Activated naive CD8-positive, alpha-beta T cell (primary cell): ENCODE measurements around the gene ENPP6.
"Not testable (repeated sequence)": the region's sequence is repeated elsewhere in the genome, so short reads cannot be mapped to it uniquely, and the experiment has no call there.

Experiments
- H3K27ac Mint-ChIP-seq: one replicate; pipeline ENCODE4 v1.8.0; 2021; ENCODE audit warnings: mixed read lengths
- H3K27me3 Mint-ChIP-seq: one replicate; pipeline ENCODE4 v1.8.0; 2021; ENCODE audit warnings: mixed read lengths
- H3K36me3 Mint-ChIP-seq: one replicate; pipeline ENCODE4 v1.8.0; 2021; ENCODE audit warnings: mixed read lengths
- H3K4me1 Mint-ChIP-seq: one replicate; pipeline ENCODE4 v1.8.0; 2021; ENCODE audit warnings: low read depth, mixed read lengths
- H3K4me3 Mint-ChIP-seq: one replicate; pipeline ENCODE4 v1.8.0; 2021; ENCODE audit warnings: mild to moderate bottlenecking, mixed read lengths
- H3K9me3 Mint-ChIP-seq: one replicate; pipeline ENCODE4 v1.8.0; 2021; ENCODE audit warnings: low read depth, mixed read lengths

Gene ENPP6

DNA sequence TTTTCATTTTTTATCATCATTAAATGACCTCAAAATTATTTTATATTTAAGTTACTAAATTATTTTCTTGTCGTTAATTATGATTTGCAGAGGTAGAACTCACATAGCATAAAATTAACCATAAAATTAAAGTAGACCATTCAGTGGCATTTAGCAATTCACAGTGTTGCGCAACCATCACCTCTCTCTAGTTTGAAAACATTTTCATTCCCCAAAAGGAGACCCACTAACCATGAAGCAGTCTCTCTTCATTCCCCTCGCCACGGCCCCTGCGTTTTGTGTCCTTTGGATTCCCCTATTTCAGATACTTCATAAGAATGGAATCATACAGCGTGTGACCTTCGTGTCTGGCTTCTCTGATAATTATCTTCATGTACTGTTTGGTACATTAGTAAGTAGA is 154.9 kb downstream of the ENPP6 start:
- no peaks in the 10 kb centered on the region for H3K9me3 Mint-ChIP-seq
- no peak overlapping the region for H3K4me3 Mint-ChIP-seq
- peaks cover 6% of the 10 kb centered on the region for H3K27me3 Mint-ChIP-seq
- no peaks in the 10 kb centered on the region for H3K36me3 Mint-ChIP-seq
- H3K27ac Mint-ChIP-seq, result no peak overlapping the region
- no peaks in the 10 kb centered on the region for H3K4me1 Mint-ChIP-seq

DNA sequence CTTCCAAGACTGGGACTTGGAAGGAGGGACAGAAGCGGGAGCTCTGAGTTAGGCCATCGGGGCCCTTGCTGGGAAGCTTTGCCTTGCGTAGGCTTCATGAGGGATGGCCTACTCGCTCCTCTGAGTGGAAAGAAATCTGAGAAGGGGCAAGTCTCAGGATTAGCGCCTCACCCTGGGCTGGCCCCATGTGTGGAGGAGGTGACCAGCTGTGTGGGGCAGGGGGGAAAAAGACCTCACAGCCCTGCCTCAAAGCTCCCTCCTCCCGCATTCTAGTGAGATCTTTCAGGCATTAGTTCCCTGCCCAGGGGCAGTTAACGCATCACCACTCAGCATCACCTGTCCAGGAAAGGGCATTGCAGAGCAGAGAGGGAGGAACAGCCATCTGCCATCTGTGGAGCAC is 156.1 kb downstream of the ENPP6 start:
- Mint-ChIP-seq H3K27ac (no peak overlapping the region), H3K27me3 (peaks cover 6% of the 10 kb centered on the region), H3K36me3 (no peaks in the 10 kb centered on the region), H3K9me3 (no peaks in the 10 kb centered on the region), H3K4me3 (no peak overlapping the region), H3K4me1 (no peaks in the 10 kb centered on the region)

DNA sequence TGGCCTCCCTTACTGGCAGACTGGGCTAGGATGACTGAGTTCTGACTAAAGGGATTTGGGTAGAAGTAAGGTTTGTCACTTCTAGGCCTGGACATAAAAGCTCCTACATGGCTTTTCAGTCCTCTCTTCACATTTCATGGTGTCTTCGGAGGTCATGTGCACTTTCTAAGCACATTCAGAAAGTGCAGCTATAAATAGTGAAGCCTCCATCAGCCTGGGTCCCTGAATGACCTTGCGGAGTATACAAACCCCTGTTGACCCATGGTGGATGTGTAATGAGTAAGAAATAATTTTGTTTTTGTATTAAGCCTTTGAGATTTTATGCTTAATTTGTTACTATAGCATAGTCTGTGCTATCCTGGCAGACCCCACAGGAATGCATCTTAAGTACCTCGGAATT is 158.6 kb downstream of the ENPP6 start:
- H3K36me3 Mint-ChIP-seq, result no peaks in the 10 kb centered on the region
- H3K4me3 Mint-ChIP-seq, result no peak overlapping the region
- peaks cover 3% of the 10 kb centered on the region for H3K27me3 Mint-ChIP-seq
- H3K27ac Mint-ChIP-seq, result no peak overlapping the region
- no peaks in the 10 kb centered on the region for H3K4me1 Mint-ChIP-seq
- H3K9me3 Mint-ChIP-seq, result no peaks in the 10 kb centered on the region

- Mint-ChIP-seq H3K4me1 (no peaks in the 10 kb centered on the region), H3K27ac (no peak overlapping the region), H3K9me3 (no peaks in the 10 kb centered on the region), H3K36me3 (no peaks in the 10 kb centered on the region), H3K27me3 (peaks cover 3% of the 10 kb centered on the region), H3K4me3 (no peak overlapping the region)
Measured at GRCh38 chr4:184058026-184058425, 159.6 kb downstream of the ENPP6 start.

GRCh38 chr4:184056877-184057276 is 160.8 kb downstream of the ENPP6 start:
- Mint-ChIP-seq H3K27me3 (peaks cover 3% of the 10 kb centered on the region), H3K27ac (no peak overlapping the region), H3K4me1 (no peaks in the 10 kb centered on the region), H3K9me3 (no peaks in the 10 kb centered on the region), H3K36me3 (no peaks in the 10 kb centered on the region), H3K4me3 (no peak overlapping the region)

- H3K9me3 Mint-ChIP-seq, result peaks cover 4% of the 10 kb centered on the region
- H3K27ac Mint-ChIP-seq, result no peak overlapping the region
- H3K4me3 Mint-ChIP-seq, result no peak overlapping the region
- H3K4me1 Mint-ChIP-seq, result no peaks in the 10 kb centered on the region
- peaks cover 10% of the 10 kb centered on the region for H3K27me3 Mint-ChIP-seq
- H3K36me3 Mint-ChIP-seq, result no peaks in the 10 kb centered on the region
Measured at GRCh38 chr4:184053434-184053833, 164.2 kb downstream of the ENPP6 start.

DNA sequence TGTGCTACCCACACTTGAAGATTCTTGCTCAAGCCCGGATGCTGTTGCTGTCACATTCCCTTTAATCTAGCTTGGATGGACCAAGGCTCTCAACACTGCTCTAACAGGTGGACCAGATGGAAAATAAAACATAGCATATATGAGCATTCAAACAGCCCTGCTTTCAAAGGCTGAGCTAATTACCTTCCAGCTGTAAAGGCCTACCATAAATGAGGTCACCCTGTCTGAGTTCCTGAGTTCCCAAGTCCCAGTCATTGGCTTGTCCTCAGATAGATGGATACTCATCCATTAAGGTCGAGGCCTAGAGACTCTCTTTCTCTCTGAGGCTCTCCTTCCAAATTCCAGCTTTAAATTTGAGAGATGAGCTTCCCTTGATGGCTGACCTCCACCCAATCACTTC is 165.1 kb downstream of the ENPP6 start:
- Mint-ChIP-seq H3K36me3 (no peaks in the 10 kb centered on the region), H3K9me3 (peaks cover 4% of the 10 kb centered on the region), H3K27me3 (peaks cover 10% of the 10 kb centered on the region), H3K4me3 (no peak overlapping the region), H3K4me1 (no peaks in the 10 kb centered on the region), H3K27ac (no peak overlapping the region)

GRCh38 chr4:184051262-184051661 is 166.4 kb downstream of the ENPP6 start:
- not testable (repeated sequence) for H3K36me3 Mint-ChIP-seq, H3K4me3 Mint-ChIP-seq, H3K4me1 Mint-ChIP-seq, H3K9me3 Mint-ChIP-seq, H3K27ac Mint-ChIP-seq, H3K27me3 Mint-ChIP-seq

DNA sequence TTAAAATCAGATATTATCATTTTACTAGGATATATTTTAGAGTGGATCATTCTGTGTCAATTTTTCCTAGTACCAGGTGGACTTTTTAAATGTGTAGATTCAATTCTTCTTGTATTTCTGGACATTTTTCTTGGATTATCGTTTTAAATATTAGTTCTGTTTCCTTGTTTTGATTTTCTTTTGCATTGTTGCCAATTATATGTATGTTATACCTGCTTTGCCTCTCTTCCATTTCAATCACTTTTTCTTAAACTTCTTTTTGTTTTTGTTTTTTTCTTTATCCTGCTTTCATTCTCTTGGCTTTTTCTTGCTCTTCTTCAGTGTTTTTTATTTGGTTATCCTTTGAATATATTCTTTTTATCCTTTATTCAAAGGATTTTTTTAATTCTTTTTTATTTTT is 171.5 kb downstream of the ENPP6 start:
- H3K9me3 Mint-ChIP-seq, result peaks cover 8% of the 10 kb centered on the region
- no peak overlapping the region for H3K4me3 Mint-ChIP-seq
- no peaks in the 10 kb centered on the region for H3K36me3 Mint-ChIP-seq
- H3K27me3 Mint-ChIP-seq, result peaks cover 9% of the 10 kb centered on the region
- no peak overlapping the region for H3K27ac Mint-ChIP-seq
- no peaks in the 10 kb centered on the region for H3K4me1 Mint-ChIP-seq

DNA sequence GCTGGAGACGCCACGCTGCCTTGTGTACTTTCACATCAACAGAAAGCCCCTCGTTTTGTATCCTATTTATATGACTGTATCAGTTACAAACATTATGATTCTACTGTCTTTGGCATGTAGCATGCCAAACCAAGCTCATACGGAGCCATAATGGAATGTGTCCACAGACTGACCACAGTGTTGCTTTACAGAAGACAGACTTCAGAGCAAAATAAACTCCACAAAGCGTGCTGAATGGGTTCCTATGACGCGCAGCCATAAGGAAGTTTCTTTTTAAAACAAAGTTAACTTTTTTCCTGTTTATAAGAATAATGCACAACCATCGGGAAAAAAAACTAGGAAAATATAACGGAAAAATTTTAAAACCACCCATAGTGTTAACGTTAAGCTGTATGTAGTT is 176.5 kb downstream of the ENPP6 start:
- Mint-ChIP-seq H3K9me3 (peaks cover 6% of the 10 kb centered on the region), H3K27me3 (peaks cover 12% of the 10 kb centered on the region), H3K4me3 (no peak overlapping the region), H3K36me3 (no peaks in the 10 kb centered on the region), H3K4me1 (peaks cover 10% of the 10 kb centered on the region), H3K27ac (no peak overlapping the region)

GRCh38 chr4:184039963-184040383 is 177.7 kb downstream of the ENPP6 start:
- Mint-ChIP-seq H3K27me3 (peaks cover 9% of the 10 kb centered on the region), H3K4me1 (peaks cover 10% of the 10 kb centered on the region), H3K27ac (no peak overlapping the region), H3K4me3 (peak overlapping the region; percentile 45), H3K9me3 (no peaks in the 10 kb centered on the region), H3K36me3 (no peaks in the 10 kb centered on the region)
